Measurements from ENCODE around the gene IDH3B. TPM values are rescaled to one million over a fixed set of nuclear protein-coding genes. Genes with fewer than 3 reads are reported as not detected.
A peak's percentile ranks its signal among the peaks of the same experiment; 100 is the strongest.

Gene IDH3B
- total and polyA plus RNA-seq, 2 of the 13 experiments (the other 11 are each of a cell fraction or from before 2014, with no cell fraction given) = 215 to 254 TPM

DNA sequence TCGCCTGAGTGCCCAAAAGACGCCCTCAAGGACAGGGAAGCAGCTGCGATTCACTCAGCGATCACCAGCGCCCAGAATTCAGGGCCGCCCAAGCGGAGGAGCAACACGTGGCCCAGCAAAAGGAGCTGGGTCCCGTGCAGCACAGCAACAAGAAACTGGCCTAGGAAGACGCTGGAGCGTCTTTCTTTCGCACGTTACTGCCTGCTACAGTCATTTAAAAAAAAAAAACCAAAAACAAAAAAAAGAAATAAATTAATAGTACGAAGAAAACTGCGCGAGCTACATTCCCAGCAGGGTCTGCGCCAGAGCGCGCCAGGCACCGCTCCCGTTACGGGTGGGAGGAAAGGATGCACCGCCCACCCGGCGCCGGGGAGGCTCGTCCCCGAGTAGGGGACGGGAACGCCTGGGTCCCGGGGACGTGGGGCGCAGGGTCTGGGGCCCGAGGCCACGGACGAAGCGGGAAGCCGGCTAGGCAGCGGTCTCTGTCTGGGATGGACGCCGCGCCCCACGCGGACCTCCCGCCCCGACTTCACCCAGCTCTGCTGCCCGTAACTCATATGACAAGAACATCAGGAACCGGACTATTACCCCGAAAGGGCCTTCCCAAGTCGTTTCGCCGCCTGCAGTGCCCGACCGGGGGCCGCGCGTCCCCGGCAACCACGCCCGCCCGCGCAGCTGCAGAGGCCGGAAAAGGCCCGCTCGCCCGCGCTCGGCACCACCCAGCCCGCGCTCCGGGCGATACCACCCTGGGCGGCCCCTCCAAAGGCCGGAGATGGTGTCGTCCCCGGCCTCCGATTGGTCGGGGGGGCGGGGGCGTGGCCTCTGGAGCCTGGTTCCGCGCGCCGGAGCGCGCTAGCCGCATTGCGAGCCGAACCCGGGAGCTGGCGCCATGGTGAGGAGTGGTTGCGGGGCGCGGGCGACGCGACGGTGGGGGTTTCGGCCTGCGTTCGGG lies 12.0 kb downstream of the IDH3B start, which contains the start of gene NOP56 (continued):
- TF ChIP-seq, protein P1, sequence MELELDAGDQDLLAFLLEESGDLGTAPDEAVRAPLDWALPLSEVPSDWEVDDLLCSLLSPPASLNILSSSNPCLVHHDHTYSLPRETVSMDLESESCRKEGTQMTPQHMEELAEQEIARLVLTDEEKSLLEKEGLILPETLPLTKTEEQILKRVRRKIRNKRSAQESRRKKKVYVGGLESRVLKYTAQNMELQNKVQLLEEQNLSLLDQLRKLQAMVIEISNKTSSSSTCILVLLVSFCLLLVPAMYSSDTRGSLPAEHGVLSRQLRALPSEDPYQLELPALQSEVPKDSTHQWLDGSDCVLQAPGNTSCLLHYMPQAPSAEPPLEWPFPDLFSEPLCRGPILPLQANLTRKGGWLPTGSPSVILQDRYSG (CRISPR knock-in tag; IDR thresholded peaks at IDR 0.05) = peak; percentile 98
- TF ChIP-seq, protein P2, sequence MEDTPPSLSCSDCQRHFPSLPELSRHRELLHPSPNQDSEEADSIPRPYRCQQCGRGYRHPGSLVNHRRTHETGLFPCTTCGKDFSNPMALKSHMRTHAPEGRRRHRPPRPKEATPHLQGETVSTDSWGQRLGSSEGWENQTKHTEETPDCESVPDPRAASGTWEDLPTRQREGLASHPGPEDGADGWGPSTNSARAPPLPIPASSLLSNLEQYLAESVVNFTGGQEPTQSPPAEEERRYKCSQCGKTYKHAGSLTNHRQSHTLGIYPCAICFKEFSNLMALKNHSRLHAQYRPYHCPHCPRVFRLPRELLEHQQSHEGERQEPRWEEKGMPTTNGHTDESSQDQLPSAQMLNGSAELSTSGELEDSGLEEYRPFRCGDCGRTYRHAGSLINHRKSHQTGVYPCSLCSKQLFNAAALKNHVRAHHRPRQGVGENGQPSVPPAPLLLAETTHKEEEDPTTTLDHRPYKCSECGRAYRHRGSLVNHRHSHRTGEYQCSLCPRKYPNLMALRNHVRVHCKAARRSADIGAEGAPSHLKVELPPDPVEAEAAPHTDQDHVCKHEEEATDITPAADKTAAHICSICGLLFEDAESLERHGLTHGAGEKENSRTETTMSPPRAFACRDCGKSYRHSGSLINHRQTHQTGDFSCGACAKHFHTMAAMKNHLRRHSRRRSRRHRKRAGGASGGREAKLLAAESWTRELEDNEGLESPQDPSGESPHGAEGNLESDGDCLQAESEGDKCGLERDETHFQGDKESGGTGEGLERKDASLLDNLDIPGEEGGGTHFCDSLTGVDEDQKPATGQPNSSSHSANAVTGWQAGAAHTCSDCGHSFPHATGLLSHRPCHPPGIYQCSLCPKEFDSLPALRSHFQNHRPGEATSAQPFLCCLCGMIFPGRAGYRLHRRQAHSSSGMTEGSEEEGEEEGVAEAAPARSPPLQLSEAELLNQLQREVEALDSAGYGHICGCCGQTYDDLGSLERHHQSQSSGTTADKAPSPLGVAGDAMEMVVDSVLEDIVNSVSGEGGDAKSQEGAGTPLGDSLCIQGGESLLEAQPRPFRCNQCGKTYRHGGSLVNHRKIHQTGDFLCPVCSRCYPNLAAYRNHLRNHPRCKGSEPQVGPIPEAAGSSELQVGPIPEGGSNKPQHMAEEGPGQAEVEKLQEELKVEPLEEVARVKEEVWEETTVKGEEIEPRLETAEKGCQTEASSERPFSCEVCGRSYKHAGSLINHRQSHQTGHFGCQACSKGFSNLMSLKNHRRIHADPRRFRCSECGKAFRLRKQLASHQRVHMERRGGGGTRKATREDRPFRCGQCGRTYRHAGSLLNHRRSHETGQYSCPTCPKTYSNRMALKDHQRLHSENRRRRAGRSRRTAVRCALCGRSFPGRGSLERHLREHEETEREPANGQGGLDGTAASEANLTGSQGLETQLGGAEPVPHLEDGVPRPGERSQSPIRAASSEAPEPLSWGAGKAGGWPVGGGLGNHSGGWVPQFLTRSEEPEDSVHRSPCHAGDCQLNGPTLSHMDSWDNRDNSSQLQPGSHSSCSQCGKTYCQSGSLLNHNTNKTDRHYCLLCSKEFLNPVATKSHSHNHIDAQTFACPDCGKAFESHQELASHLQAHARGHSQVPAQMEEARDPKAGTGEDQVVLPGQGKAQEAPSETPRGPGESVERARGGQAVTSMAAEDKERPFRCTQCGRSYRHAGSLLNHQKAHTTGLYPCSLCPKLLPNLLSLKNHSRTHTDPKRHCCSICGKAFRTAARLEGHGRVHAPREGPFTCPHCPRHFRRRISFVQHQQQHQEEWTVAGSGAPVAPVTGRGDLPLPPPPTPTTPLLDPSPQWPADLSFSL (CRISPR knock-in tag; IDR thresholded peaks at IDR 0.05) = peak; percentile 54; the same call in 1 of the 2 replicates
- no peak for TF ChIP-seq NR2F6 (IDR thresholded peaks at IDR 0.05)
- peak; percentile 10; the same call in 1 of the 2 replicates for TF ChIP-seq NR2F6 (CRISPR knock-in tag; IDR thresholded peaks at IDR 0.05)
- peak; percentile 96 for TF ChIP-seq MYC (CRISPR knock-in tag; IDR thresholded peaks at IDR 0.05; ENCODE audit: borderline replicate concordance)
- TF ChIP-seq POLR2A (IDR thresholded peaks at IDR 0.05; ENCODE audit: insufficient read depth in 1 of 2, low read depth in 2 of 2, low read length in 2 of 2) = peak; percentile 91 to 99
- TF ChIP-seq ARHGAP35 (CRISPR knock-in tag; IDR thresholded peaks at IDR 0.05; ENCODE audit: borderline replicate concordance) = peak; percentile 98
- TF ChIP-seq NR0B2 (CRISPR knock-in tag; IDR thresholded peaks at IDR 0.05) = peak; percentile 68; the same call in 1 of the 2 replicates
- no peak for TF ChIP-seq FIP1L1 (IDR thresholded peaks at IDR 0.05; ENCODE audit: borderline replicate concordance, insufficient read depth, low read depth, low read length)
- TF ChIP-seq MEIS2 (CRISPR knock-in tag; IDR thresholded peaks at IDR 0.05) = no peak; the same call in none of the 2 replicates
- TF ChIP-seq, protein P3, sequence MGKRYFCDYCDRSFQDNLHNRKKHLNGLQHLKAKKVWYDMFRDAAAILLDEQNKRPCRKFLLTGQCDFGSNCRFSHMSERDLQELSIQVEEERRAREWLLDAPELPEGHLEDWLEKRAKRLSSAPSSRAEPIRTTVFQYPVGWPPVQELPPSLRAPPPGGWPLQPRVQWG (CRISPR knock-in tag; IDR thresholded peaks at IDR 0.05; ENCODE audit: borderline replicate concordance, low read depth) = no peak; the same call in 1 of the 2 replicates
- 0 out of 2 replicates have a peak, but pooled peaks have one; percentile 31 for TF ChIP-seq ZNF101 (CRISPR knock-in tag; IDR thresholded peaks at IDR 0.05; ENCODE audit: borderline replicate concordance, low read depth)
- peak; percentile 63; the same call in 1 of the 2 replicates for TF ChIP-seq ZBTB25 (CRISPR knock-in tag; IDR thresholded peaks at IDR 0.05)
- TF ChIP-seq CENPT (CRISPR knock-in tag; IDR thresholded peaks at IDR 0.05; ENCODE audit: low read depth) = peak; percentile 43; the same call in 1 of the 2 replicates
- TF ChIP-seq SRSF9 (IDR thresholded peaks at IDR 0.05; ENCODE audit: borderline replicate concordance, insufficient read depth, low read depth, low read length, poor library complexity, severe bottlenecking) = no peak
- TF ChIP-seq DR1 (CRISPR knock-in tag; IDR thresholded peaks at IDR 0.05) = peak; percentile 97
- TF ChIP-seq NBN (conservative IDR thresholded peaks at IDR 0.05) = no peak
- TF ChIP-seq ZNF24 (IDR thresholded peaks at IDR 0.05) = 0 out of 2 replicates have a peak, but pooled peaks have one; percentile 33
- TF ChIP-seq HOXA9 (CRISPR knock-in tag; IDR thresholded peaks at IDR 0.05; ENCODE audit: borderline replicate concordance) = peak; percentile 98

Measured in HepG2 (cell line).